CD4-positive, alpha-beta T cell (primary cell): ENCODE results near the gene CDKAL1. TPM values are rescaled to one million over a fixed set of nuclear protein-coding genes. Genes with fewer than 3 reads are reported as not detected.

Experiments used
- ATAC-seq: fragments of 200-7000 bp; cut with Tn5 transposase; one replicate; pipeline ENCODE4 v1.10.0; 2022; ENCODE audit warnings: mild to moderate bottlenecking; ENCODE audit not compliant: poor library complexity
- CTCF ChIA-PET: fragments of 350-600 bp; sonication (Branson Sonifier 250); formaldehyde crosslinking; loops from one replicate; lab custom pipeline; 2021; ENCODE audit warnings: antibody characterized with exemption, inconsistent platforms; lab: Charles Lee
- POLR2A ChIA-PET: fragments of 350-600 bp; sonication (Branson Sonifier 250); formaldehyde crosslinking; loops from one replicate; lab custom pipeline; 2021; ENCODE audit warnings: antibody characterized with exemption, inconsistent platforms; lab: Charles Lee
- DNase-seq, 14 experiments: peaks; one replicate each; pipeline ENCODE4 v3.0.0-alpha.2; 2013 to 2020; ENCODE audit warnings: mixed read lengths in 2 of 14
- H3K27ac ChIP-seq, 2 donors: one replicate each; pipeline versions ENCODE4 v1.5.1 to v1.7.0; 2013; ENCODE audit warnings: low read length in 2 of 2, low read depth in 1 of 2, mild to moderate bottlenecking in 1 of 2
- H3K27me3 ChIP-seq, 2 experiments: 1 replicate in 1 of 2; 2 replicates in 1 of 2; pipeline versions ENCODE4 v1.6.1 to v1.7.0; 2013; ENCODE audit warnings: low read length in 2 of 2, control low read depth in 1 of 2, mild to moderate bottlenecking in 1 of 2, moderate library complexity in 1 of 2; ENCODE audit not compliant: insufficient read depth in 2 of 2, control insufficient read depth in 1 of 2
- H3K36me3 ChIP-seq: one replicate; pipeline ENCODE4 v1.6.1; 2013; ENCODE audit warnings: low read length, control low read depth; ENCODE audit not compliant: insufficient read depth
- H3K4me1 ChIP-seq: one replicate; pipeline ENCODE4 v1.6.1; 2013; ENCODE audit warnings: low read length, control low read depth; ENCODE audit not compliant: insufficient read depth
- H3K4me3 ChIP-seq: one replicate; pipeline ENCODE4 v1.5.1; 2013; ENCODE audit warnings: mild to moderate bottlenecking, low read length, moderate library complexity
- H3K9me3 ChIP-seq, 2 experiments: 1 replicate in 1 of 2; 2 replicates in 1 of 2; pipeline versions ENCODE4 v1.6.1 to v1.7.0; 2013; ENCODE audit warnings: low read length in 2 of 2, mild to moderate bottlenecking in 2 of 2, control low read depth in 1 of 2, moderate library complexity in 1 of 2; ENCODE audit not compliant: control insufficient read depth in 1 of 2, insufficient read depth in 1 of 2
- H3K27ac Mint-ChIP-seq: one replicate; pipeline ENCODE4 v1.8.0; 2020; ENCODE audit warnings: mixed read lengths
- H3K27me3 Mint-ChIP-seq: one replicate; pipeline ENCODE4 v1.8.0; 2021; ENCODE audit warnings: mixed read lengths
- H3K36me3 Mint-ChIP-seq: one replicate; pipeline ENCODE4 v1.8.0; 2021; ENCODE audit warnings: low read depth, mixed read lengths
- H3K4me1 Mint-ChIP-seq: one replicate; pipeline ENCODE4 v1.8.0; 2021; ENCODE audit warnings: low read depth, mixed read lengths
- H3K4me3 Mint-ChIP-seq: one replicate; pipeline ENCODE4 v1.8.0; 2020; ENCODE audit warnings: mild to moderate bottlenecking, mixed read lengths
- H3K9me3 Mint-ChIP-seq: one replicate; pipeline ENCODE4 v1.8.0; 2020; ENCODE audit warnings: mixed read lengths
- intact Hi-C, 2 experiments: fragments of 100-400 bp; cut with DNase I in 1 of 2; cut with micrococcal nuclease in 1 of 2; formaldehyde crosslinking; loops; one replicate each; pipeline versions ENCODE4 v1.15.1 to v1.9.0; 2023 to 2025; cut with DNase I, micrococcal nuclease
- total RNA-seq, 174 experiments: library from RNA in 2 of 174; stranded (reverse) in 2 of 174; gene quantifications; one replicate each; pipeline ENCODE4 v1.2.3 and lab custom pipeline; 2021 to 2026
- TF ChIP-seq, protein P1 (sequence below): fragments of 200-600 bp; IDR thresholded peaks from one replicate; pipeline ENCODE4 v1.8.0; 2022; ENCODE audit warnings: antibody characterized with exemption, mild to moderate bottlenecking

The CDKAL1 gene
- total RNA-seq, 2 experiments from 2014 or later: 21.3 to 23.9 TPM

DNA sequence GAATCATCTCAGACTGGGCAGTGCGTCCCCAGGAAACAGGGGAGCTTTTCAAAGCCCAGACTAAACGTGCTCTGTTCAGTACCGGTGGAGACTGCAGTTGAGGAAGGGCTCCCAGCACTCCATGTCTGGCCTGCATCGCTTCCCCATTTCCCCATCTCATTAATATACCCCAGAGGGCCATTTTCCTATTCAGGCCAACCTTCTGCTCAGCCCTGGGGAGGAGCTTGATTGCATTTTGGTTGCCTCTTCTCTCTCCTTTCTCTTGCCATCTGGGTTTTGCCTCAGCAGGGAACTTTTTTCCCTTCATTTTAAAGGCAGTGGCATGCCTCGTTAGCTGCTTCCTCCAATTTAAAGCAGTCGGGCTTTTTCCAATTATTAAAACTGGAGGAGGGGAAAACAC is 665.0 kb downstream of the CDKAL1 start:
- no peaks in the 10 kb centered on the region for H3K27me3 ChIP-seq
- H3K27me3 Mint-ChIP-seq: no peaks in the 10 kb centered on the region
- H3K36me3 Mint-ChIP-seq: peaks cover 72% of the 10 kb centered on the region
- TF ChIP-seq, protein P1, sequence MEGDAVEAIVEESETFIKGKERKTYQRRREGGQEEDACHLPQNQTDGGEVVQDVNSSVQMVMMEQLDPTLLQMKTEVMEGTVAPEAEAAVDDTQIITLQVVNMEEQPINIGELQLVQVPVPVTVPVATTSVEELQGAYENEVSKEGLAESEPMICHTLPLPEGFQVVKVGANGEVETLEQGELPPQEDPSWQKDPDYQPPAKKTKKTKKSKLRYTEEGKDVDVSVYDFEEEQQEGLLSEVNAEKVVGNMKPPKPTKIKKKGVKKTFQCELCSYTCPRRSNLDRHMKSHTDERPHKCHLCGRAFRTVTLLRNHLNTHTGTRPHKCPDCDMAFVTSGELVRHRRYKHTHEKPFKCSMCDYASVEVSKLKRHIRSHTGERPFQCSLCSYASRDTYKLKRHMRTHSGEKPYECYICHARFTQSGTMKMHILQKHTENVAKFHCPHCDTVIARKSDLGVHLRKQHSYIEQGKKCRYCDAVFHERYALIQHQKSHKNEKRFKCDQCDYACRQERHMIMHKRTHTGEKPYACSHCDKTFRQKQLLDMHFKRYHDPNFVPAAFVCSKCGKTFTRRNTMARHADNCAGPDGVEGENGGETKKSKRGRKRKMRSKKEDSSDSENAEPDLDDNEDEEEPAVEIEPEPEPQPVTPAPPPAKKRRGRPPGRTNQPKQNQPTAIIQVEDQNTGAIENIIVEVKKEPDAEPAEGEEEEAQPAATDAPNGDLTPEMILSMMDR: no peak
- POLR2A ChIA-PET: no interaction called here
- H3K9me3 ChIP-seq: peaks cover 0 to 6% of the 10 kb centered on the region in 2 experiments
- DNase-seq (no peak), ATAC-seq (no peak)
- H3K4me3 Mint-ChIP-seq: no peak overlapping the region
- H3K9me3 Mint-ChIP-seq: no peaks in the 10 kb centered on the region
- H3K27ac Mint-ChIP-seq: no peak overlapping the region
- no peaks in the 10 kb centered on the region for H3K4me1 ChIP-seq
- no peak overlapping the region for H3K4me3 ChIP-seq
- intact Hi-C loops: no loop called here
- H3K4me1 Mint-ChIP-seq: no peaks in the 10 kb centered on the region
- no peak overlapping the region for H3K27ac ChIP-seq
- CTCF ChIA-PET: no interaction called here
- H3K36me3 ChIP-seq: peaks cover 22% of the 10 kb centered on the region

DNA sequence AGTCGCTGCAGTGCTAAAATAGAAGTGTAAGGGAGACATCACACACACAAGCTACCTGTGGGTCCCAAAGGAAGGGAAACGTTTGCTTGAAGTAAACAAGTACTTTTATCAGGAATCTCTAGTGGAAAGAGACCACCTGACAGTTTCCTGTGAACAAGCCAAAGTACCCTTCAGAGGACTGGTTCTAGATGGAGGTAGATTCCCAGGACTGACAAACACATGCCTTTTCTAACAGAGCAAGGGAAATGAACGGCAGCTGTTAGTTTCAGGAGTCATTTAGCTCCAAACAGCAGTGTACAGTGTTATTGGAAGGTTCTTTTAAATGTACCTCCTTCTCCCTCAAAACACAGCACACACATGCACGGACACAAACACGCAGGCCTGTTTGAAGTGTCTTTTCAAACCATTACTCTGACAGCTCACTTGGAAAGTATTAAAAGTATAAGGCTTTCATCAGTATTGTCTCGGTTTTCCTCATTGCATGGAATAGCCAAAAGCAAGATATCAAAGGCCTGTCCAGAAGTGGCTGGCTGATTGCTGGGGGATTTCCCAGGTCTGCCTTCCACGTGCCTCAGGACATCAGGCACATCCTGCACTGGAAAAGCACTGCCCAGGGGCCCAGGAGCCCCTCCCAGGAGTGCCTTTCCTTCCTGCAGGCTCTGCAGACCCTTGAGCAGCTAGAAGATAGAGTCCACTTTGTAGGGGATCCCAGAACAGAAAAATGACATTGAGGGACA is 666.0 kb downstream of the CDKAL1 start:
- no peak overlapping the region for H3K4me3 Mint-ChIP-seq
- H3K4me3 ChIP-seq: no peak overlapping the region
- DNase-seq (no peak), ATAC-seq (no peak)
- H3K27ac Mint-ChIP-seq: no peak overlapping the region
- H3K9me3 Mint-ChIP-seq: no peaks in the 10 kb centered on the region
- peaks cover 0 to 6% of the 10 kb centered on the region in 2 experiments for H3K9me3 ChIP-seq
- TF ChIP-seq, protein P1: no peak
- H3K27ac ChIP-seq: no peak overlapping the region
- ChIA-PET CTCF (no interaction called here), POLR2A (no interaction called here)
- H3K4me1 ChIP-seq: no peaks in the 10 kb centered on the region
- H3K27me3 ChIP-seq: no peaks in the 10 kb centered on the region
- peaks cover 78% of the 10 kb centered on the region for H3K36me3 Mint-ChIP-seq
- intact Hi-C loops: no loop called here
- peaks cover 22% of the 10 kb centered on the region for H3K36me3 ChIP-seq
- no peaks in the 10 kb centered on the region for H3K27me3 Mint-ChIP-seq
- H3K4me1 Mint-ChIP-seq: no peaks in the 10 kb centered on the region

DNA sequence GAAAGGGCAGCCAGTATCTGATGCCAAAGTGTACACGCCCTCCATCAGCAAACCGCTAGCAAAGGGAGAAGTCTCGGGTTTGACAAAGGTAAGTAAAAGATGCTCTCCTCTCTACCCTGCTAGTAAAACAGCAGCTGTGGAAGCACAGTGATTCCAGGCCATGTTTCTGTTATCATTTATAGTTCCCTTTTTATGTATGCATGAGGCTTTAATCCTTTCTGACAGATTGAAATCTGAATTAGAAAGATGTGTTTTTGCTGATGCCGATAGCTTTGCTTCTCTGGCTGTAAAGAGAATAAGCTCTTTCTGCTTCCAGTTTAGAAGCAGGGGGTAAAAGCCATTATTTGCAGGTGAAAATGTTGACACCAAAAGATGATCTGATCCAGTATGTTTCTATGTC is 666.9 kb downstream of the CDKAL1 start:
- Mint-ChIP-seq H3K36me3 (peaks cover 83% of the 10 kb centered on the region), H3K4me3 (no peak overlapping the region), H3K27ac (no peak overlapping the region), H3K9me3 (peaks cover under 1% of the 10 kb centered on the region), H3K27me3 (no peaks in the 10 kb centered on the region), H3K4me1 (no peaks in the 10 kb centered on the region)
- TF ChIP-seq, protein P1: no peak
- ATAC-seq (no peak), DNase-seq (no peak)
- no peak overlapping the region for H3K27ac ChIP-seq
- peaks cover 24% of the 10 kb centered on the region for H3K36me3 ChIP-seq
- no peaks in the 10 kb centered on the region for H3K27me3 ChIP-seq
- no peak overlapping the region for H3K4me3 ChIP-seq
- intact Hi-C loops: no loop called here
- H3K9me3 ChIP-seq: peaks cover 0 to 6% of the 10 kb centered on the region in 2 experiments
- POLR2A ChIA-PET: no interaction called here
- CTCF ChIA-PET: no interaction called here
- no peaks in the 10 kb centered on the region for H3K4me1 ChIP-seq
